ENCODE data around the gene FAM24B.

DNA sequence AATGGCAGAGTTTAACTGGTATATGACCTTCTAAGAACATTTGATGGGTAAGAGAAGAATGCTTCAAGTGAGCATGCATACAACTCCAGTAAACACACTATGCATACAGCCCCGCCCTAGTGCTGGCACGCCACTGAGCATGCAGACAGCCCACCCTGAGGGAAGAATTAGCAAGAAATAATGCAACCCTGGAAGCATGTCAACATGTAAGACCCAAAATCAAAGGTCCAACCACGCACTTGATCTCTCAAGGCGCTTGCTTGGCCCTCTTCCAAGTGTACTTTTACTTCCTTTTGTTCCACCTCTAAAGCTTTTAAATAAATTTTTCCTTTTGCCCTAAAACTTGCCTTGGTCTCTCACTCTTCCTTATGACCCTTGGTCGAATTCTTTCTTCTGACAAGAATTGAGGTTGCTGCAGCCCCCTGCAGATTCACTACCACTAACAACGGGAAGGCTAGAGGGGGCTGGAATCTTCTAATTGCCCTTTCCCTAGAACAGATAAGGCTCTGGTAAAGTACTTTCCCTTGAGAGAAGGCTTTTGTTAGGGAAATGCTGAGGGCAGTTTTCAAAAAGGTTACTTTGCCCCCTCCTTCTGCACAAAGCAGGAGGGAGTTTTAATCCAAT lies 3.4 kb downstream of the FAM24B start:
- TF ChIP-seq CTCF (IDR thresholded peaks at IDR 0.05) (no peak), POLR2A (IDR thresholded peaks at IDR 0.05) (no peak)

All from right lobe of liver (tissue), 4 donors.